GM23338 (cell line): ENCODE data around the gene ANO4. TPM values are rescaled to one million over a fixed set of nuclear protein-coding genes. Genes with fewer than 3 reads are reported as not detected.

Experiments
- ATAC-seq: fragments of 200-7000 bp; cut with Tn5 transposase; 3 replicates; pipeline ENCODE4 v1.9.1; 2020
- DNase-seq: peaks from one replicate; pipeline ENCODE4 v3.0.0-alpha.2; 2015; ENCODE audit warnings: low spot score
- H2AFZ ChIP-seq: fragments of 200-600 bp; sonication (generic); 2 replicates; pipeline ENCODE4 v1.8.0; 2016; ENCODE audit warnings: antibody characterized with exemption, mild to moderate bottlenecking, moderate library complexity
- H3F3A ChIP-seq: fragments of 200-600 bp; sonication (generic); replicated peaks from 2 replicates; pipeline ENCODE4 v1.8.0; 2017; ENCODE audit warnings: antibody characterized with exemption, mixed run types, low read depth
- H3K27ac ChIP-seq: fragments of 200-600 bp; sonication (generic); 2 replicates; pipeline ENCODE4 v1.6.1; 2016; ENCODE audit warnings: low read depth
- H3K27me3 ChIP-seq: fragments of 200-600 bp; sonication (generic); 2 replicates; pipeline ENCODE4 v1.8.0; 2016; ENCODE audit warnings: mild to moderate bottlenecking, mixed run types, moderate library complexity; ENCODE audit not compliant: insufficient read depth
- H3K36me3 ChIP-seq: fragments of 200-600 bp; sonication (generic); 2 replicates; pipeline ENCODE4 v1.8.0; 2016; ENCODE audit warnings: mild to moderate bottlenecking; ENCODE audit not compliant: insufficient read depth
- H3K4me1 ChIP-seq: fragments of 200-600 bp; sonication (generic); 2 replicates; pipeline ENCODE4 v1.8.0; 2016; ENCODE audit warnings: mild to moderate bottlenecking, moderate library complexity; ENCODE audit not compliant: insufficient read depth
- H3K4me2 ChIP-seq: fragments of 200-600 bp; sonication (generic); 2 replicates; pipeline ENCODE4 v1.7.1; 2017; ENCODE audit warnings: mixed run types
- H3K4me3 ChIP-seq: fragments of 200-600 bp; sonication (generic); 2 replicates; pipeline ENCODE4 v1.6.1; 2016; ENCODE audit warnings: mixed run types
- H3K79me2 ChIP-seq: fragments of 200-600 bp; sonication (generic); replicated peaks from 2 replicates; pipeline ENCODE4 v1.8.0; 2017; ENCODE audit warnings: mild to moderate bottlenecking; ENCODE audit not compliant: insufficient read depth
- H3K9me2 ChIP-seq: fragments of 200-600 bp; sonication (generic); 2 replicates; pipeline ENCODE4 v1.8.0; 2017; ENCODE audit not compliant: insufficient read depth
- H4K20me1 ChIP-seq: fragments of 200-600 bp; sonication (generic); replicated peaks from 2 replicates; pipeline ENCODE4 v1.8.0; 2017; ENCODE audit warnings: mild to moderate bottlenecking; ENCODE audit not compliant: insufficient read depth
- H3K27ac Mint-ChIP-seq: 2 replicates; pipeline ENCODE4 v1.8.0; 2020; ENCODE audit warnings: inconsistent platforms, mild to moderate bottlenecking, moderate library complexity, mixed read lengths
- H3K27me3 Mint-ChIP-seq: 3 replicates; pipeline ENCODE4 v1.8.0; 2022; ENCODE audit warnings: low read depth, mild to moderate bottlenecking, moderate library complexity, mixed read lengths, inconsistent platforms; ENCODE audit not compliant: insufficient read depth, poor library complexity
- H3K36me3 Mint-ChIP-seq: 3 replicates; pipeline ENCODE4 v1.8.0; 2021; ENCODE audit warnings: low read depth, mild to moderate bottlenecking, inconsistent platforms, moderate library complexity, mixed read lengths
- H3K4me1 Mint-ChIP-seq: 3 replicates; pipeline ENCODE4 v1.8.0; 2020; ENCODE audit warnings: mild to moderate bottlenecking, inconsistent platforms, mixed read lengths
- H3K4me3 Mint-ChIP-seq: 3 replicates; pipeline ENCODE4 v1.8.0; 2021; ENCODE audit warnings: moderate library complexity, mild to moderate bottlenecking, inconsistent platforms, mixed read lengths
- H3K9me3 Mint-ChIP-seq: 3 replicates; pipeline ENCODE4 v1.8.0; 2020; ENCODE audit warnings: moderate library complexity, mild to moderate bottlenecking, inconsistent platforms, mixed read lengths
- CREB1 ChIP-seq: fragments of 250-450 bp; sonication (Bioruptor Pico); IDR thresholded peaks from 2 replicates; pipeline ENCODE4 v1.5.0; 2020; ENCODE audit warnings: low read depth, mild to moderate bottlenecking, moderate library complexity
- EZH2 ChIP-seq: fragments of 200-600 bp; sonication (generic); IDR thresholded peaks from one replicate; pipeline ENCODE4 v1.8.0; 2017; ENCODE audit warnings: antibody characterized with exemption, mild to moderate bottlenecking, low read depth; ENCODE audit not compliant: unreplicated experiment
- EZH2phosphoT487 ChIP-seq: fragments of 200-600 bp; sonication (generic); IDR thresholded peaks from one replicate; pipeline ENCODE4 v1.8.1; 2018; ENCODE audit warnings: antibody characterized with exemption; ENCODE audit not compliant: unreplicated experiment
- JUNB ChIP-seq: IDR thresholded peaks from one replicate; pipeline ENCODE4 v1.6.1; 2016; ENCODE audit warnings: antibody characterized with exemption; ENCODE audit not compliant: unreplicated experiment
- NANOG ChIP-seq: IDR thresholded peaks from 2 replicates; pipeline ENCODE4 v1.6.1; 2016; ENCODE audit warnings: antibody characterized with exemption, borderline replicate concordance
- POLR2AphosphoS5 ChIP-seq: IDR thresholded peaks from 2 replicates; pipeline ENCODE4 v1.6.1; 2016; ENCODE audit warnings: antibody characterized with exemption, low read depth
- STAT1 ChIP-seq: IDR thresholded peaks from one replicate; pipeline ENCODE4 v1.6.1; 2016; ENCODE audit warnings: antibody characterized with exemption; ENCODE audit not compliant: unreplicated experiment
- ZNF114 ChIP-seq: fragments of 250-450 bp; sonication (Bioruptor Pico); IDR thresholded peaks from 2 replicates; pipeline ENCODE4 v1.5.0; 2020; ENCODE audit warnings: mild to moderate bottlenecking, moderate library complexity
- ZNF331 ChIP-seq: fragments of 250-450 bp; sonication (Bioruptor Pico); IDR thresholded peaks from 2 replicates; pipeline ENCODE4 v1.5.0; 2020; ENCODE audit warnings: low read depth, mild to moderate bottlenecking, moderate library complexity
- polyA plus RNA-seq: library from polyadenylated mRNA; unstranded; fragments of >200 nt; fragmentation: Nextera tagmentation; extraction: Ambion mirVana; gene quantifications from 2 replicates; pipeline ENCODE4 v1.2.1, GENCODE V29; 2016
- total RNA-seq: library from RNA; depleted of rRNA; stranded (reverse); fragments of >200 nt; shearing (Covaris generic); gene quantifications from 2 replicates; pipeline ENCODE4 v1.2.3, GENCODE V29; 2014
- TF ChIP-seq, protein P1 (sequence below), 2 experiments: fragments of 200-600 bp in 1 of 2; sonication (generic) in 1 of 2; conservative IDR thresholded peaks; 2 replicates each; pipeline versions ENCODE4 v1.5.1 to v1.6.1; 2016 to 2017; ENCODE audit warnings: antibody characterized with exemption in 2 of 2, low read depth in 2 of 2, mild to moderate bottlenecking in 2 of 2, moderate library complexity in 1 of 2
- TF ChIP-seq, protein P2 (sequence below): IDR thresholded peaks from 2 replicates; pipeline ENCODE4 v1.6.1; 2016; ENCODE audit warnings: antibody characterized with exemption
- TF ChIP-seq, protein P3 (sequence below): IDR thresholded peaks from one replicate; pipeline ENCODE4 v1.6.1; 2018; ENCODE audit warnings: antibody characterized with exemption; ENCODE audit not compliant: unreplicated experiment
- TF ChIP-seq, protein P4 (sequence below): fragments of 250-450 bp; sonication (Bioruptor Pico); IDR thresholded peaks from 2 replicates; pipeline ENCODE4 v1.5.0; 2020; ENCODE audit warnings: mild to moderate bottlenecking, moderate library complexity

Gene ANO4
- total and polyA plus RNA-seq, 2 experiments from 2014 or later: 1.7 to 8.7 TPM

DNA sequence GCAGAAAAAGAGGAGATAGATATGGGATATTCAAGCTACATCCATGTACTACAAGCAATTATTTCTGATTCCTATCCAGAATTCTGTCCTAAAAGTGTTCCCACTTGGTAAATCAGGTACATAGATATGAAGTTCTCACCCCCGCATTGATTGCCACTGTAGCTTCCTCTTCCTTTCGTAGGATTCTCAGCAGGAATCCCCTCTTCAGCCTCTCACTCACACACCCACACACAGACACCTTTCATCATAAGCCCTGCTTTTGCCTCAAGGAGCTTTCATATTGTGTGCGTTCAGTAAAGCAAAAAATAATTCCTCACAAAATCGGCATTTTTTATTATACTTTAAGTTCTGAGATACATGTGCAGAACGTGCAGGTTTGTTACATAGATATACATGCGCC, 69.8 kb downstream of the ANO4 start:
- Histone ChIP-seq H2AFZ (no peak overlapping the region), H3K4me2 (no peak overlapping the region), H3K4me3 (no peak overlapping the region), H3K9me2 (peaks cover 11% of the 10 kb centered on the region; the same call in 1 of the 2 replicates), H4K20me1 (no peaks in the 10 kb centered on the region), H3K36me3 (no peaks in the 10 kb centered on the region), H3K79me2 (no peaks in the 10 kb centered on the region), H3K27me3 (no peaks in the 10 kb centered on the region), H3K4me1 (no peaks in the 10 kb centered on the region), H3K27ac (no peak overlapping the region), H3F3A (no peaks in the 10 kb centered on the region)
- Mint-ChIP-seq H3K4me3 (no peak overlapping the region), H3K27ac (no peak overlapping the region), H3K27me3 (peaks cover 5% of the 10 kb centered on the region), H3K9me3 (no peaks in the 10 kb centered on the region), H3K4me1 (no peaks in the 10 kb centered on the region), H3K36me3 (no peaks in the 10 kb centered on the region)
- ATAC-seq: no peak
- TF ChIP-seq, protein P1, sequence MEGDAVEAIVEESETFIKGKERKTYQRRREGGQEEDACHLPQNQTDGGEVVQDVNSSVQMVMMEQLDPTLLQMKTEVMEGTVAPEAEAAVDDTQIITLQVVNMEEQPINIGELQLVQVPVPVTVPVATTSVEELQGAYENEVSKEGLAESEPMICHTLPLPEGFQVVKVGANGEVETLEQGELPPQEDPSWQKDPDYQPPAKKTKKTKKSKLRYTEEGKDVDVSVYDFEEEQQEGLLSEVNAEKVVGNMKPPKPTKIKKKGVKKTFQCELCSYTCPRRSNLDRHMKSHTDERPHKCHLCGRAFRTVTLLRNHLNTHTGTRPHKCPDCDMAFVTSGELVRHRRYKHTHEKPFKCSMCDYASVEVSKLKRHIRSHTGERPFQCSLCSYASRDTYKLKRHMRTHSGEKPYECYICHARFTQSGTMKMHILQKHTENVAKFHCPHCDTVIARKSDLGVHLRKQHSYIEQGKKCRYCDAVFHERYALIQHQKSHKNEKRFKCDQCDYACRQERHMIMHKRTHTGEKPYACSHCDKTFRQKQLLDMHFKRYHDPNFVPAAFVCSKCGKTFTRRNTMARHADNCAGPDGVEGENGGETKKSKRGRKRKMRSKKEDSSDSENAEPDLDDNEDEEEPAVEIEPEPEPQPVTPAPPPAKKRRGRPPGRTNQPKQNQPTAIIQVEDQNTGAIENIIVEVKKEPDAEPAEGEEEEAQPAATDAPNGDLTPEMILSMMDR (conservative IDR thresholded peaks at IDR 0.05; ENCODE audit: low read depth in 2 of 2): no peak
- TF ChIP-seq ZNF331 (no peak), STAT1 (no peak), NANOG (no peak), EZH2phosphoT487 (no peak), EZH2 (no peak), CREB1 (CRISPR knock-in tag) (no peak), JUNB (no peak), POLR2AphosphoS5 (no peak), ZNF114 (CRISPR knock-in tag) (no peak)
- TF ChIP-seq, protein P2, sequence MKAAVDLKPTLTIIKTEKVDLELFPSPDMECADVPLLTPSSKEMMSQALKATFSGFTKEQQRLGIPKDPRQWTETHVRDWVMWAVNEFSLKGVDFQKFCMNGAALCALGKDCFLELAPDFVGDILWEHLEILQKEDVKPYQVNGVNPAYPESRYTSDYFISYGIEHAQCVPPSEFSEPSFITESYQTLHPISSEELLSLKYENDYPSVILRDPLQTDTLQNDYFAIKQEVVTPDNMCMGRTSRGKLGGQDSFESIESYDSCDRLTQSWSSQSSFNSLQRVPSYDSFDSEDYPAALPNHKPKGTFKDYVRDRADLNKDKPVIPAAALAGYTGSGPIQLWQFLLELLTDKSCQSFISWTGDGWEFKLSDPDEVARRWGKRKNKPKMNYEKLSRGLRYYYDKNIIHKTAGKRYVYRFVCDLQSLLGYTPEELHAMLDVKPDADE: no peak
- TF ChIP-seq, protein P3, sequence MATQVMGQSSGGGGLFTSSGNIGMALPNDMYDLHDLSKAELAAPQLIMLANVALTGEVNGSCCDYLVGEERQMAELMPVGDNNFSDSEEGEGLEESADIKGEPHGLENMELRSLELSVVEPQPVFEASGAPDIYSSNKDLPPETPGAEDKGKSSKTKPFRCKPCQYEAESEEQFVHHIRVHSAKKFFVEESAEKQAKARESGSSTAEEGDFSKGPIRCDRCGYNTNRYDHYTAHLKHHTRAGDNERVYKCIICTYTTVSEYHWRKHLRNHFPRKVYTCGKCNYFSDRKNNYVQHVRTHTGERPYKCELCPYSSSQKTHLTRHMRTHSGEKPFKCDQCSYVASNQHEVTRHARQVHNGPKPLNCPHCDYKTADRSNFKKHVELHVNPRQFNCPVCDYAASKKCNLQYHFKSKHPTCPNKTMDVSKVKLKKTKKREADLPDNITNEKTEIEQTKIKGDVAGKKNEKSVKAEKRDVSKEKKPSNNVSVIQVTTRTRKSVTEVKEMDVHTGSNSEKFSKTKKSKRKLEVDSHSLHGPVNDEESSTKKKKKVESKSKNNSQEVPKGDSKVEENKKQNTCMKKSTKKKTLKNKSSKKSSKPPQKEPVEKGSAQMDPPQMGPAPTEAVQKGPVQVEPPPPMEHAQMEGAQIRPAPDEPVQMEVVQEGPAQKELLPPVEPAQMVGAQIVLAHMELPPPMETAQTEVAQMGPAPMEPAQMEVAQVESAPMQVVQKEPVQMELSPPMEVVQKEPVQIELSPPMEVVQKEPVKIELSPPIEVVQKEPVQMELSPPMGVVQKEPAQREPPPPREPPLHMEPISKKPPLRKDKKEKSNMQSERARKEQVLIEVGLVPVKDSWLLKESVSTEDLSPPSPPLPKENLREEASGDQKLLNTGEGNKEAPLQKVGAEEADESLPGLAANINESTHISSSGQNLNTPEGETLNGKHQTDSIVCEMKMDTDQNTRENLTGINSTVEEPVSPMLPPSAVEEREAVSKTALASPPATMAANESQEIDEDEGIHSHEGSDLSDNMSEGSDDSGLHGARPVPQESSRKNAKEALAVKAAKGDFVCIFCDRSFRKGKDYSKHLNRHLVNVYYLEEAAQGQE: no peak
- TF ChIP-seq, protein P4, sequence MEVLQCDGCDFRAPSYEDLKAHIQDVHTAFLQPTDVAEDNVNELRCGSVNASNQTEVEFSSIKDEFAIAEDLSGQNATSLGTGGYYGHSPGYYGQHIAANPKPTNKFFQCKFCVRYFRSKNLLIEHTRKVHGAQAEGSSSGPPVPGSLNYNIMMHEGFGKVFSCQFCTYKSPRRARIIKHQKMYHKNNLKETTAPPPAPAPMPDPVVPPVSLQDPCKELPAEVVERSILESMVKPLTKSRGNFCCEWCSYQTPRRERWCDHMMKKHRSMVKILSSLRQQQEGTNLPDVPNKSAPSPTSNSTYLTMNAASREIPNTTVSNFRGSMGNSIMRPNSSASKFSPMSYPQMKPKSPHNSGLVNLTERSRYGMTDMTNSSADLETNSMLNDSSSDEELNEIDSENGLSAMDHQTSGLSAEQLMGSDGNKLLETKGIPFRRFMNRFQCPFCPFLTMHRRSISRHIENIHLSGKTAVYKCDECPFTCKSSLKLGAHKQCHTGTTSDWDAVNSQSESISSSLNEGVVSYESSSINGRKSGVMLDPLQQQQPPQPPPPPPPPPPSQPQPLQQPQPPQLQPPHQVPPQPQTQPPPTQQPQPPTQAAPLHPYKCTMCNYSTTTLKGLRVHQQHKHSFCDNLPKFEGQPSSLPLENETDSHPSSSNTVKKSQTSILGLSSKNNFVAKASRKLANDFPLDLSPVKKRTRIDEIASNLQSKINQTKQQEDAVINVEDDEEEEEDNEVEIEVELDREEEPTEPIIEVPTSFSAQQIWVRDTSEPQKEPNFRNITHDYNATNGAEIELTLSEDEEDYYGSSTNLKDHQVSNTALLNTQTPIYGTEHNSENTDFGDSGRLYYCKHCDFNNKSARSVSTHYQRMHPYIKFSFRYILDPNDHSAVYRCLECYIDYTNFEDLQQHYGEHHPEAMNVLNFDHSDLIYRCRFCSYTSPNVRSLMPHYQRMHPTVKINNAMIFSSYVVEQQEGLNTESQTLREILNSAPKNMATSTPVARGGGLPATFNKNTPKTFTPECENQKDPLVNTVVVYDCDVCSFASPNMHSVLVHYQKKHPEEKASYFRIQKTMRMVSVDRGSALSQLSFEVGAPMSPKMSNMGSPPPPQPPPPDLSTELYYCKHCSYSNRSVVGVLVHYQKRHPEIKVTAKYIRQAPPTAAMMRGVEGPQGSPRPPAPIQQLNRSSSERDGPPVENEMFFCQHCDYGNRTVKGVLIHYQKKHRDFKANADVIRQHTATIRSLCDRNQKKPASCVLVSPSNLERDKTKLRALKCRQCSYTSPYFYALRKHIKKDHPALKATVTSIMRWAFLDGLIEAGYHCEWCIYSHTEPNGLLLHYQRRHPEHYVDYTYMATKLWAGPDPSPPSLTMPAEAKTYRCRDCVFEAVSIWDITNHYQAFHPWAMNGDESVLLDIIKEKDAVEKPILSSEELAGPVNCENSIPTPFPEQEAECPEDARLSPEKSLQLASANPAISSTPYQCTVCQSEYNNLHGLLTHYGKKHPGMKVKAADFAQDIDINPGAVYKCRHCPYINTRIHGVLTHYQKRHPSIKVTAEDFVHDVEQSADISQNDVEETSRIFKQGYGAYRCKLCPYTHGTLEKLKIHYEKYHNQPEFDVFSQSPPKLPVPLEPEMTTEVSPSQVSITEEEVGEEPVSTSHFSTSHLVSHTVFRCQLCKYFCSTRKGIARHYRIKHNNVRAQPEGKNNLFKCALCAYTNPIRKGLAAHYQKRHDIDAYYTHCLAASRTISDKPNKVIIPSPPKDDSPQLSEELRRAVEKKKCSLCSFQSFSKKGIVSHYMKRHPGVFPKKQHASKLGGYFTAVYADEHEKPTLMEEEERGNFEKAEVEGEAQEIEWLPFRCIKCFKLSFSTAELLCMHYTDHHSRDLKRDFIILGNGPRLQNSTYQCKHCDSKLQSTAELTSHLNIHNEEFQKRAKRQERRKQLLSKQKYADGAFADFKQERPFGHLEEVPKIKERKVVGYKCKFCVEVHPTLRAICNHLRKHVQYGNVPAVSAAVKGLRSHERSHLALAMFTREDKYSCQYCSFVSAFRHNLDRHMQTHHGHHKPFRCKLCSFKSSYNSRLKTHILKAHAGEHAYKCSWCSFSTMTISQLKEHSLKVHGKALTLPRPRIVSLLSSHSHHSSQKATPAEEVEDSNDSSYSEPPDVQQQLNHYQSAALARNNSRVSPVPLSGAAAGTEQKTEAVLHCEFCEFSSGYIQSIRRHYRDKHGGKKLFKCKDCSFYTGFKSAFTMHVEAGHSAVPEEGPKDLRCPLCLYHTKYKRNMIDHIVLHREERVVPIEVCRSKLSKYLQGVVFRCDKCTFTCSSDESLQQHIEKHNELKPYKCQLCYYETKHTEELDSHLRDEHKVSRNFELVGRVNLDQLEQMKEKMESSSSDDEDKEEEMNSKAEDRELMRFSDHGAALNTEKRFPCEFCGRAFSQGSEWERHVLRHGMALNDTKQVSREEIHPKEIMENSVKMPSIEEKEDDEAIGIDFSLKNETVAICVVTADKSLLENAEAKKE (CRISPR knock-in tag): no peak
- no peak for DNase-seq
